GM18873 (cell line): ENCODE results near the gene BBX.
A peak's percentile ranks its signal among the peaks of the same experiment; 100 is the strongest.

ENCODE experiments used
- ATAC-seq: cut with Tn5 transposase; IDR thresholded peaks from one replicate; pipeline ENCODE4 v1.9.1; 2021; ENCODE audit warnings: mild to moderate bottlenecking, moderate library complexity, moderate number of reproducible peaks; ENCODE audit not compliant: unreplicated experiment, low FRiP score

Gene BBX

DNA sequence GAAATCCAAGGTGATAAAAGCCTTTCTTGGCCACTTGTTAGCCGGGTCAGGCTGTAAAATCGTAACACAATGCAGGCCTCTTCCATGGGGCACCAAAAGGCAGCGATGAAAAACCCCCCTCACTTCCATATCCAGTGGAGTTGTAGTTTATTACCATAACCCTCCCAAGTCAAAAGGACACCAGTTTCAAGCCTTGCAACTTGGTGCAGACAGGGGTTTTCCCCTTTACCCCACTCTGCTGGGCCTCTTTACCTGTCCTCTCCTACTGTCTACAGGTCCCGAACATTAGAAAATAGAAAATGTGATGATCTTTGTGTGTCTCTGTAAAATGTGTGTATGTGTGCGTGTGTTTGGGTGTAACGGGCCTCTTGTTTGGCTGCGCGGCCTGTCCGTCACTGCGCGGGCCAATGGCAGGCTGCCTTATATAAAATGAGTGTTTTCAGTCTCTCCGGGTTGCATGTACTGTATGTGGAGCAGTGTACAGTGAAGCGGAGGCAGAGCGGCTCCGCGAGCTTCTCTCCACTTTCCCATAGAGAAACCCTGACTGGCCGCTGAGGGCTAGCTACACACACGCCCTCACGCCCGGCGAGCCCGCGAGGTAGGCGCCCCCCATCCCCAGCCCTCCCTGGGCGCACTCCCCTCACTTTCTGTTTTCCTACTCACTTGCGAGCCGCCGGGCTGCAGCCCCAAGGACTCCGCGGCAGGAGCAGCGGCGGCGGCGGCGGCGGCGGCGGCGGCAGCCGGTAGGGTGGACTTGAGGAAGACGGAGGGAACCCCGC, at the start of gene BBX:
BBX (plus strand) TSS at position 453 of the 779 bp plus-strand sequence. CDS start 187,499 bp downstream, outside the sequence.
- peak; percentile 99 for ATAC-seq

DNA sequence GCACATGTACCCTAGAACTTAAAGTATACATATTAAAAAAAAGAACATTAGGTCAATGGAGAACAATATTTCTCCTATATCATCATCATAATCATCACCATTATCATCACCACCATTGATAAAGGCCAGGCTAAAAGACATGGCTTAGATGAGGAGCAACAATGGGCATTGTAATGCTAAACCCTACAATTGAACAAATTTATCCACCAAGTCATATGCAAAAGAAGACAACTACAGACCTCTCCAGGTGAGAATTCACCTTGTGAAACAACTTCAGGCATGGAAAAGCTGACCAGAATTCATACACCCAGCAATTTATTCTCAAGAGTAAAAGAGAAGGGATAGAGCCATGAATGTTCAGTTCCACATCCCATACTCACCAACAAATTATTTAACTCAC, 46.3 kb upstream of the BBX start:
- no peak for ATAC-seq

- ATAC-seq = no peak
Observed at GRCh38 chr3:107487490-107487889, 35.3 kb upstream of the BBX start.

DNA sequence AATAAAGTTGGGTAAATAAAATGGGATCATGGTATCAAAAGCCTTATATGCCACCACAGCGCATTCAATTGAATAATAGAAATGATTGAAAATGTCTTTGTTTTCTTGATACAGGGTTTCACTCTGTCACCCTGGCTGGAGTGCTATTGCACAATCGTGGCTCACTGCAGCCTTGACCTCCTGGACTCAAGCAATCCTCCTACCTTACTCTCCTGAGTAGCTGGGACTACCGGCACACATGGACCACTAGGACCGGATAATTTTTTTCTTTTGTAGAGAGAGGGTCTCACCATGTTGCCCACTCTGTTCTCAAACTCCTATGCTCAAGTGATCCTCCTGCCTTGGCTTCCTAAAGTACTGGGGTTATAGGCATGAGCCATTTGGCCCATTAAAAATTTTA, 33.8 kb upstream of the BBX start:
- no peak for ATAC-seq

DNA sequence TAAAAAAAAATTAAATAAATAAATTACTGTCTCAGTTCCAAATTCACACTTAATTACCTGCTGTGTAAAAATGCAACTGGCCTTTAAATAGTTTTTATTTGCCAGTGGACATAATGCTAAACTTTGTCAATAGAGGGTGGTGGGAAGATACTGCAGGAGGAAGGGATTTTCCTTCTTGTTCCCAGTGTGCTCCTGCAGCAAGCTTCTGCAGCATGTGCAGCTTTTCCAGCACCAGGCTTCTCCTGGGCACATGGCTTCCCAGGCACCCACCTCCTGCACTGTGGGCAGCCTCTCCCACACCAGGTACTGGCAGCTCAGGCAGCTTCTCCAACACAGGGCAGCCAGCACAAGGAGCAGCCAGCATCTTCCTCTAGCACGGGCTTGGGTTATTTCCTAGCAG, 29.6 kb upstream of the BBX start:
- ATAC-seq = no peak

DNA sequence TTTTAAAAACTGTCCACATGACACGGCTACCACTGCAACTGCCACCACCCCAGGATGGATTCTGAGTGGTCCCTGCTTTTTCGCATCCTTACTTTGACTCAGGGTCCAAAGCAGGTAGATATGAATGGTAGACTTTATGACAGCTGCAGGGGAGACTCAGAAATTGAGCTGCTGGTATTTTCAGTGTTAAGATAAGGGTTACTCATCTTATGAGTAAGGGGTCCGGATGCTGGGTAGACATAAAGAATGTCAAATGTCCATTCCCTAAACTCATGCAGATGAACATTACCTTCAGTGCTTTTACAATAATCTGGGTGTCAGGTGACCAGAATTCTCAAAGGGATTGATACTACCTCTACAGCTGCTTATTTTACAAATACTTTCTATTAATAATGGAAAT, 25.9 kb upstream of the BBX start:
- ATAC-seq = no peak

DNA sequence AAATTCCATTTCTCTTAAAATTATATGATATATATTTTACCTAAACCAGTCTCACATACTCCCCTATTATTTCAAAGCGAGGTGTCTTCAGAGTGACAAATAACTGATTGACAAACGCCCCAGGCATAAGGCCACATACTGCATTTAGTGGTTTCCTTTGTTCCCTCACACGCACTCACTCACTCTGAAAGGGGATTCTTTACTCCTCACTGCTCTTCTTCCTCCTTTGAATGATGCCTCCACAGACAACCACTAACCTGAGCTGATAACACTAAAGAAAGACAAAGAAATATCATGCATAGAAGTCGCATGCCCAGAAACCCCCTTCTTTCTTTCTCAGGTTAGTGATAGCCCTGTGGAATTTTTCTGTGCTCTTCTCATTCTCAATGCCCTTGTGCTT, 24.1 kb upstream of the BBX start:
- no peak for ATAC-seq

DNA sequence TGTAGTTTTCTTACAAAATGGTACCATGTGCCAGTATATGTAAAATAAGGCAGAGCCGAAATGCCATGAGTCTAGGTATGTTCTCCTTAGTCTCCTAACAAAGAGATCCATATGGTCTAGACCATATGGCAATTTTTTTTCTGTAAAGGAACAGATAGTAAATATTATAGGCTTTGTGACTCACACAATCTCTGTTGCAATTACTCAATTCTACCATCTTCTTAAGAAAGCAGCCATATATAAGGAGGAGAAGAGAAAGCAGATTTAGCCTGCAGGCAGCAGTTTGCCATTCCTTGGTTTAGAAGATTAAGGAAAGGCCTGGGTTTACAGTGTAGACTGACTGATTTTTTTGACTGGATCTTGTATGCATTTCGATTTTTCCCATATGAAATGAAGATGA, 16.3 kb upstream of the BBX start:
- no peak for ATAC-seq

DNA sequence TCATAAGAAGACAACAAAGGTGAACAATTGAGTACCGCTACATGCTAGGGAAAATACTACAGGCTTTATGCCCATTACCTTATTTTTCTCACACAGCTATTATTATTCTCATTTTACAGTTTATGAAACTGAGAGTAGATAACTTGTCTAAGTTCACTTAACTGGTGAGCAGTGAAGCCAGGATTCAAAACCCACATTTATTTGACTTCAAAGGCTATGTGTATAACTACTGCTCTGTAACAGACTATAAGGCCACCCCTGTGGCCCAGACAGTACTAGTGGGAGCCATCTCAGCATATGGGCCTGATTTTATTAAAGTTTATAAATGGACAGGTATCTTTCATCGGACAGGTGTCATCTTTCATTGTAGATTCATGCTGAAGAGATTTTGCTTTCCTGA, 14.4 kb upstream of the BBX start:
- no peak for ATAC-seq

DNA sequence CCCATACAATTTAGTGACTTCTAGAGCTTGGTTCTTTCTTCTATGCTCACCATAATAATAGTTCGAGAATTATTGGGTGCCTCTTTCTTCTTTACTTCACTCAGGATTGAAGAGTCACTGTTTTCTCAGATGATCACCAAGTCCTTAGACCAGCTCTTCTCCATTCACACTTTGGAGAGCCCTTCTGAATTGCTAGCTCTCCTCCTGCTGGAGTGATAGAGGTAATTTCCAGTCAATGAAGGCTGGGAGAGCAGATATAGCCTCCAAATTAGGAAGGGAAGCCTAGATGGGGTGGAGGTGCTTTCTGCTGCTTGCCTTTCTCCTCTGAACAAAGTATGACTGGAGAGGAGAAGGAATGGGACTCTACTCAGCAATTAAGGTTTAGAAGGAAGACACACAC, 10.7 kb upstream of the BBX start:
- ATAC-seq = no peak

GRCh38 chr3:107514453-107514852, 8.3 kb upstream of the BBX start:
- no peak for ATAC-seq

DNA sequence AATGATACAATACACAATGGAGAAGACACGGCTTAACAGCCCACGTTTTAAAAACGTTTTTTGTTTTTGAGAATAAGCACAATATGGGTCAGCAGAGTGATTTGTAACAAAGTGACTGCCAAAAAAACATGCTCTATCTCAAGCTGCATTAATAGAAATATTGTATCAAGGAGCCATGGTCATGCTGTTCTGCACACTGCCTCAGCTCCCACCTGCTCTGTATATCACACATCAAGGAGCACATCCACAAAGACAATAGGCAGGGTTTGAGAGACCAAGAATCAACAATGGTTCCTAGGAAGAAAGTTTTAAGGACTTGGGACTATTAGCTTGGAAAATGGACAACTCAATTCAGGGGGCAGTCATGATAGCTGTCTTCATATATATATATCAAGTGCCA, 6.3 kb upstream of the BBX start:
- no peak for ATAC-seq

GRCh38 chr3:107520535-107520934, 2.2 kb upstream of the BBX start:
- ATAC-seq = no peak

- no peak for ATAC-seq
Observed at GRCh38 chr3:107521469-107522059, 1.2 kb upstream of the BBX start.

DNA sequence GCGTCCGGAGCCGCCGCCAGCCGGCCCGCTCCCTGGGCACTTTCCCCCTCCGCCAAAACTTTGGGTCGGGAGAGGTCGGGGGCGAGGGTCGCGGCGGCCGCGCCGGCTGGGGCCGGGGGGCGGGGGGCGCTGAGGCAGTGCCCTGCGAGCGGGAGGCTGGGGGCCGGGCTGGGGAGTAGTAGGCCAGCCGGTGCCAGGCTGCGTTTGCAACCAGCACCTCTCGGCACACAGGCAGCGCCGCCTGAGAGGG, 452 bp downstream of the BBX start:
- peak; percentile 4 for ATAC-seq

DNA sequence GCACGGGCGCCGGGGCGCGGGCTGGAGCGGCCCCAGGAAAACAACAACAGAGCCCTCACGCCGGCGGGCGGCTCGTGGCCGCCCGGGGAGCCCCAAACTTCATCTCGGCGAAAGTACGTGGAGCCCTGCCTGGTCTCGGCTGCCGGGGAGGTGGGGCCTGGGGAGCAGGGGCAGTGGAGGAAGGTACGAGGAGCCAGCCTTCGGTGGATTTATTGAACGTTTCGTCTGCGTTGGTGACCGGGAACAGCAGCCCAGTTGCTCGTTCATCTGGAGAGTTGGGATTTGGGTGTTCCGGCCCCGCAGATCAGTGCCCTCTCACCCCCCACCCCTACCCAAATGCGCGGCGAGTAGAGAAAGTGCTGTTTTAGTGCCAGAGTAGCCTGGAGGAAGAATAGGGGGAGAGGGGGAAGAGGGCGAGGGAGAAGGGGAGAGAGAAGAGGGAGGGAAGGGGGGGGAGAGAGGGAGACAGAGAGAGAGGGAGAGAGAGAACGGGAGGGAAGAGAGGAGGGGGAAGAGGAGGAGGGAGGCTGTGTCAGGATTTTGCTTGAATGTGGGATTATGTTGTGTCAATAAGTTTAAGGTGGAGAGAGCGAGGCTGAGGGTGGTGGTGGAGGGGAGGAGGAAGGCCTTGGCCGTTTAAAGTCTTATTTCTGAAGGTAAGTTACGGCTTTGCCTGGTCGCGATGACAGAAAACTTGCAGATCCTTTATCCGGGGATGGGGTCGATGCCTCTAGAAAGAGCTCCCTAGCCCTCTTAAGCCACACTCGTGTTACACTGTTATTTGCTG, 970 bp downstream of the BBX start:
- ATAC-seq = peak; percentile 0

GRCh38 chr3:107524326-107524840, 1.6 kb downstream of the BBX start:
- no peak for ATAC-seq

DNA sequence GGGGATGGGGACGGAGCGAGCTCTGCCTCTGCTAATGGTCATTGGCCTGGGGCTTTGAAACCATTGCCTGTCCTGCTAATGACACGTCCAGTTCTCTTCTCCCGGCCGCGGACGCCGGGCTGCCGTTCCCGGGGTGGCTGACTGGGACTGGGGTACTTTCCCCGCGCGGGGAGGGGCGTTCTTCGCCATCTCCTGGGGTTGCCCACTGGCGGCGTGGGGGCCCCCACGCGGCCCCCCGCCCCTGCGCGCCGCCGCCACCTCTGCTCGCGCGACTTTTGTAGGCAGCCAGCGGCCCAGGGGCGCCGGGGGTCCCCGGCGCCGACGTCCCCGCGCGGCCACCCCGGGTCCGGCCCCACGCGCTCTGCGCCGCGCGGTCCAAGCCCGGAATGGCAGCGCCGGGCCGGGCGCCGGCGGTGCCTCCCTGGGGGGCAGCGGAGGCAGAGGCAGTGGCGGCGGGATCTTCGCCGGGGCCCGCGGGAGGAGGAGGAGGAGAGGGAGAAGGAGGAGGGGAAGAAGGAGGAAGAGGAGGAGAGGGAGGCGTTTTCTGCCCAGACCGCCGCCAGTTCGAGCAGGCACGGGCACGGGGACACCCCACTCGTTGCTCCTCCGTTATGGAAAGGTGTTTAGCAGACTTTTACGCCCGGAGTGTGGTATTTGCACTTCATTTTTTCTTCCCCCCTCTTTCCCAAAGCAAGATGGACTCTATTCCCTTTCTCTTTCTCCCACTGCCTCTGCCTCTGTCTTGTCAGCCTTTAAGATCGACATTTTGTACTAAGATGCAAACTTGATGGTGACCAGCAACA, 2.3 kb downstream of the BBX start:
- ATAC-seq = no peak

DNA sequence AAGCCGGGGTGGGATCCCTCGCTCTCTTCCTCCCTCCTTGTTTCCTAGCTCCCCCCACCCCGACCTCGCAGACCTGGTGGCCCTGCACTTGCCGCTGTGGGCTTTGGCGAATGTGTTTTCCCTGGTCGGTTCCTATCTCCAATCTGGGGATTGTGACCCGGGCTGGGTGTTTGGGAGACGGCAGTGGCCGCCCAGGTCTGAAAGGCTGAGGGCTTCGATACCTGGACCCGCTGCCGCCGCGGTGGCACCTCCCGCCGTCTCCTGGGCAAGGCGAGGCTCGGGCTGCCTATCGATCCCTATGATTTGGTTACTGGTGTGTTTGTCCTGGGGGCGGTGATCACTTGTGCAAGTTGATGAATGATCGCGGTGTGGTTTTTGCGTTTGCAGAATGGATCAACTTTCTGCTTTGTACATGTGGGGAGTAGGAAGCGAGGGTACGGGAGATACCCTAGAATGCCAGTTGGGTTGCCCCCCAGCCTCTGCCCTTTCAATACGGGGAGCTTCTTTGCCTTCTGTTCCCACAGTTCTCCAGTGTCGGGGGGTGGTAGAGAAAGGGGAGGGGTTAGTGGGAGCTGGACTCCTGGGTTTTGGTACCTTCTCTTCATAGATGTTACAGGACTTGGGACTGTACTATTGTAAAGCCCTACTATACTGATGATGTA, 3.0 kb downstream of the BBX start:
- ATAC-seq = no peak

GRCh38 chr3:107531917-107532469, 9.2 kb downstream of the BBX start:
- ATAC-seq = no peak
